NCI-H446 treated with DMSO at 0.1 percent for 48 hours (cell line): ENCODE data around the gene DAZAP1.

ENCODE experiments used
- DNase-seq: peaks from one replicate; lab custom pipeline; 2025; lab: John Stamatoyannopoulos, UW

The DAZAP1 gene

GRCh38 chr19:1441677-1442438 is 34.5 kb downstream of the DAZAP1 start:
- DNase-seq: no peak

- peak; percentile 27 for DNase-seq
Observed at GRCh38 chr19:1445185-1445931, 38.0 kb downstream of the DAZAP1 start.

GRCh38 chr19:1445932-1446712 is 38.7 kb downstream of the DAZAP1 start:
- DNase-seq: peak; percentile 25

DNA sequence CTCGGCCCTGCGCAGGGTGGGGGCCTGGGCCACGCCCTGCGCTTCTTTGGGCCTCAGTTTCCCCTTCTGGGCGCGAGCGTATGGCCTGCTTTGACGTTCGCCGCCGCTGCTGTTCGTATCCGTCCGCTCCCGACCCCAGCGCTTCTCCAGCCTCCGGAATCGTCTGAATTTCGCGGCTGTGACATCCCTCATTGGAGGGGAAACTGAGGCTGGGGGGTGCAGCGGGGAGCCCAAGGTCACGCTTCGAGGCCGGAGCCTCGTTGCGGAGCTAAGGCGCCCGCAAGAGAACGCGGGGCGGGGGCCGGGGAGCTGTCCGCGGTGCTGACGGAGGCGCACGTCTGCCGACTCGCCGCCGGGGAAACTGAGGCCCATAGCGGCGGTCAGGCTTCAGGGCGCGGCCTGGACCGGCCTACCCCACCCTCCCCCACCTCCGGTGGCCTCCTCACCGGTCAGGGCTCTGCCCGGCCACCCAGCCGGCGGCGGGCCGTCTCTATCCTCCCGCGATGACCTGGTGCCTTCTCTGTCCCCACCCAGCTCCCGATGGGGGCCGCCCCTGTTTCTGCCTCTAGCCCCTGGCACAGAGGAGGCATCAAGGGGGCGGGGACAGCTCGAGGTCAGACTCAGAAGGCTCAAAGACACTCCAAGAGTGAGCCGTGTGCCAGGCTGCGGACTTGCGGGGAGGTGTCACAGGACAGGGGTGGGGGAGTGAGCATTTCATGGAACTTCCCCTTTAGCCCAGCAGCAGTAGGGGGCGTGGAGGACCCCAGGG is 39.5 kb downstream of the DAZAP1 start:
- no peak for DNase-seq

GRCh38 chr19:1447504-1447903 is 40.1 kb downstream of the DAZAP1 start:
- DNase-seq: no peak

- DNase-seq: no peak
Observed at GRCh38 chr19:1447944-1448343, 40.6 kb downstream of the DAZAP1 start.

GRCh38 chr19:1449467-1450442 is 42.4 kb downstream of the DAZAP1 start, which contains the start of gene APC2:
Gene APC2, plus strand, starts transcription at chr19:1450121. Its CDS starts 2,881 bp downstream, at chr19:1453002.
- no peak for DNase-seq

DNA sequence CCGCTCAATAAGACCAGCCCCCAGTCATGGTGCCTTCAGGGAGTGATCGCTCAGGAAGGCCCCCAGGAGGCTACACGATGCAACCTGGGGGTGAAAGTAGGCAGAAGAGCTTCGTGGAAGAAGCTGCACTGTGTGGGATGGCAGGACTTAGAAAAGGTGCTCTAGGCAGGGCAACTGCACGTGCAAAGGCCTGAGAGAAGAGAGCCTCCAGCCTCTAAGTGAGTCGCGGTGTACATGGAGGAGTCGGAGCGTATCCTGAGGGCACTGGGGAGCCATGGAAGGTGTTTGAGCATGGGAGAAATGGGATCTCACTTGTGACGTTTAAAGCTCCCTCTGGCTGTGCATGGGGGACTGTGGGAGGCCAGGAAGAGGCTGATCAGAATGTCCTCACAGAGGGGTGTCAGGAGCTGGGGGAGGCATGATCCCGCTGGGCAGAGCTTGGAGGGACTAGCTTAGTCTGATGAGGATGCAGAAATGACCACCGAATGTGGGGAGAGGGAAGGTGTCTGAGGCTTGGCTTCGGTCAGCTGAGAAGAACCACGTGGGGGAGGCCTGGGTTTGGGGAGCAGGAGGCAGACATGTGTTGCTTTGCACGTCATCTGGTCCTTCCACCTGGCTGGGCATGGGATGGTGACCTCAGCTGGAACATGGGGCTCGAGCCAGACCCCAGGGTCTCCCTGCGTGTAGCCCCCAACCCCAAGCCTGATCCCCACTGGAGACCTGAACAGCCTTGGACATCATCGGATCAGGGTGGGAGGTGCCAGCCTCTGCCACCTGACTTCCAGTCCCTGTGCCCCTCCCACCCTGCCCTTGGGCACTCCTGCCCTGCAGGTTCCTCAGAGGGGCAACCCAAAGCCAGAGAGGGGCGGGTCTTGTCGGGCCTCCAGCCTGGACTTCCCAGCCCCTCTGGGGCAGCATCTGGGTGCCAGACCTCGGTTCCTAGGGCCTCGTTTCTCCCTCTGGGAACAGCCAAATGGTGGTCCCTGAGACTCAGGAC is 43.6 kb downstream of the DAZAP1 start:
- DNase-seq: no peak

DNA sequence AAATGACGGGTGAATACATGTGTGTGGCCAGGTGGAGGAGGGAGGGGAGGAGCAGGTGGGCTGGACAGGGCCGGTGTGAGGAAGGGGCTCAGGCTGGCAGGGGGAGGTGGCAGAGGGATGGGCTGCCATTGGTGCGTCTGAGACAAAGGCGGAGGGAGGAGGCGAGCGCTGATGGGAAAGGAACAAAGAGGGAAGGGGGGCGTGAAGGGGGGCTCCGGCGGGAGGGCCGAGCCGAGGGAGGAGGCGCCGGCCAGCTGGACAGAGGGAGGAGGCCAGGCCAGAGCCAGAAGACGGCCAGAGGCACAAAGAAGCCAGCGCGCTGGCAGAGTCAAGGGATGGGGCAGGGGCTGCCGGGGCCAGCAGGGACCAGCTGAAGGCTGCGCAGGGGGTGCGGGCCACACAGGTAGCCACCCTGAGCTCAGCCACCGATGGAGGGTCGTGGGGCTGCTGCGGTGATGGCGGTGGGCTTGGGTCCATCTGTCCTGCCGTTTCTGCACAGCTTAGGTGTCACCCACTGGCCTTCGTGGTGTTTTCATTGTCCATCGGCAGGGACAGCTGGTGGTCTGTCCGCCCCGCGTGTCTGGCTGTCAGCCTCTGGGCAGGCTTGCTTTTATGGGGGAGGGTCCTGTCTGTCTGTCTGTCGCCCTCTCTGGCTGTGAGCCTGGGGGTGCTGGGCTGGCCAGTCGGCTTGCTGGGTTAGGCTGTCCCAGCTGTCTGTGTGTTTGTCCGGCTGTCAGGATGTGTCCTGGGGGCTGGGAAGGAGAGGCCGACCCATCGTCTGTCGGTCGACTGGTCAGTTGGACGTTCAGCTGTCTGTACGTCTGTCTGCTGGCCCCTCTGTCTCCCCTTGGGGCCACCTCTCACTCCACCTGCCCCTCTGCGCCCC is 44.8 kb downstream of the DAZAP1 start:
- DNase-seq: no peak

DNA sequence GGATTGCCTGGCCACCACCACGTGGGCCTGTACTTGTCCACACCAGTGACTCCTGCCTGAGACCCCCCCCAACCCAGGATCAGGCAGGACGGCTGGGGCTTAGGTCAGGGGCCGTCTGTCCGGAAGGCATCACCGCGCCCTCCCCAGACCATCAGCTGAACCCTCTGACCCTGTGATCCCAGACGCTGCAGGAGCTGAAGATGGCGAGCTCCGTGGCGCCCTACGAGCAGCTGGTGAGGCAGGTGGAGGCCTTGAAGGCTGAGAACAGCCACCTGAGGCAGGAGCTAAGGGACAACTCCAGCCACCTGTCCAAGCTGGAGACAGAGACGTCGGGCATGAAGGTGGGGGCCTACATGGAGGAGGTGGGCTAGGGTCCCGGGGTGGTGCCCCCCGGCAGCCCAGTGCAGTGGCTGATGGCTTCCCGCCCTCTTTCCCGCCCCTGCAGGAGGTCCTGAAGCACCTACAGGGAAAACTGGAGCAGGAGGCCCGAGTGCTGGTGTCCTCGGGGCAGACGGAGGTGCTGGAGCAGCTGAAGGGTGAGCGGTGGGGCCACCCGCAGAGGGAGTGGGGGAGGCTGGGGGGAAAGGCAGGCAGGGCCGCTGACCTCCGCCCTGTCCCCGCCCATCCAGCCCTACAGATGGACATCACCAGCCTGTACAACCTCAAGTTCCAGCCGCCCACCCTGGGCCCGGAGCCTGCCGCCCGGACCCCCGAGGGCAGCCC is 45.6 kb downstream of the DAZAP1 start:
- no peak for DNase-seq

DNA sequence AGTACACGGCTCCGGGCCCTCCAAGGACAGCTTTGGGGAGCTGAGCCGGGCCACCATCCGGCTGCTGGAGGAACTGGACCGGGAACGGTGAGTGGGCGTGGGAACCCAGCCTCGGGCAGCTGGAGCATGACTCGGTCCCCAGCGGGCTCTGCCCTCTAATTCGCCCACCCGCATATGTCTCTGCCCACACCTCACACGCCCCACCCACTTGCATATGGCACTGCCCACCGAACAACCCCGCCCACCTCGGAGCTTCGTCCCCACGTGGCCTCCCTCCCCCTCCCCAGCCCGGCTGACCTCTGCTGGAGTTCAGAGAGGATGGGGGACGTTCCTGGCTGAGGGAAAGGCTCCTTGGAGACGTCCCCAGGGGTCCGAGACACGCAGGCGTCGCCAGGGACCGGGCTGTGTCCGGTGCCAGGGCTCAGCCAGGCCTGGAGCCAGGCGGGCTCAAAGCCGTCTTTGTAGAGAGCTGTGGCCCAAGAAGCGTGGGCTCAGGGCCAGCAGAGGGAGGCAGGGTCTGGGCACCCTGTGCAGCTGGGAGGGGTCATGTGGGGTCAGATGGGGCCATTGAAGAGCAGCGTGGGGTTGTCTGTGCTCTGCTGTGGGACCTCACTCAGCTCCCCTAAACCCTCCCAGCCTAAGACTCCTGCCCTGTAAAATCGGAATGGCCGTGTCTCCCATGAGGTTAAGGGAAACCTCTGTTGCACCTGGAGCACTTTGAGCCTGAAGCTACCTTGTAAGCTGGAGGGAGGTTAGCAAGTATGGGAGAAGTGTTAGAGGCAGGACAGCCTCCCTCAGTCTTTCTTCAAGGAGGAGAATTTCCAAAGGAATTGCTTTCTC is 46.4 kb downstream of the DAZAP1 start:
- DNase-seq: peak; percentile 38

DNA sequence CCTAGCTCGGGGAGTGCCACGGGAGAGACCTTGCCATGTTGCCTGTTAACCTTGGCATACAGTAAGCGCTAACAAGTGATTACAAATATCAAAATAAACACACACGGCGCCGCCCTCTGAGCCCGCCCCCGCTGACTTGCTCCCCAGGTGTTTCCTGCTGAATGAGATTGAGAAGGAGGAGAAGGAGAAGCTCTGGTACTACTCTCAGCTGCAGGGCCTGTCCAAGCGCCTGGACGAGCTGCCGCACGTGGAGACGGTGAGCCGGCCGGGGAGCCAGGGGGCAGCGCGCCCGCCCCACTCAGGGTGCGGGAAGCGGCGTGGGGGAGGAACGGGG is 47.6 kb downstream of the DAZAP1 start:
- DNase-seq: no peak

- DNase-seq: peak; percentile 21
Observed at GRCh38 chr19:1455336-1456120, 48.1 kb downstream of the DAZAP1 start.

DNA sequence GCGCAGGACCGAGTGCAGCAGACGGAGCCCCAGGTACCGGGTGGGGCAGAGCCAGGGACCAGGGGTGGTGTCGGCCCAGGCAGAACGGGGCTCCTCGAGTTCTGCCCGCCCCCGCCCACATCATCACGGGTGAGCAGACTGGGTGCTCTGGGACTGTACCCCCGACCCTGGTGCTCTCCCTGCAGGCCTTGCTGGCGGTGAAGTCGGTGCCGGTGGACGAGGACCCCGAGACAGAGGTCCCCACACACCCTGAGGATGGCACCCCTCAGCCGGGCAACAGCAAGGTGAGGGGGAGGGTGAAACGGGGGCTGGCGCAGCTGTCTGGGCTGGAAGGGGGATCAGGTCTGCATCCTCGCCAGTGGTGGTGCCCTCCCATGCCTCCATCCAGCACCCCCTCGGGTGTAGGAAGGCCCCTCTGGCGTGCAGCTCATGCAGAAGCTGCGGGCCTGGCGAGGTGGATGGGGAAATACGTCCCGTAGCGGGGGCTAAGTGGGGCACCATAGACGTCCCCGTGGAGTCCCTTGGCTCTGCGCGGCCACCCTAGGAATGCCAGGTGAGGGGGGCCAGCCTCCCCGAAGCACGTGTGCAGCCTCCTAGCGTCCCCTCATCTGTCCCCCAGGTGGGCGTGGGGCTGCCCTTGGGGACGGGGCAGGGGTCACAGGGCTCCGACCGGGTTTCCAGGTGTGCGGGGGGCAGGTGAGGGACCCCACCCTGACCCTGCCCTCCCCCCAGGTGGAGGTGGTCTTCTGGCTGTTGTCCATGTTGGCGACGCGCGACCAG is 48.9 kb downstream of the DAZAP1 start:
- DNase-seq: no peak

- DNase-seq: no peak
Observed at GRCh38 chr19:1457031-1457739, 49.8 kb downstream of the DAZAP1 start.
